ENCODE measurements around the gene MTMR6.
"Not testable (repeated sequence)": the region's sequence is repeated elsewhere in the genome, so short reads cannot be mapped to it uniquely, and the experiment has no call there.

The MTMR6 gene

GRCh38 chr13:25286969-25287961, at the start of gene MTMR6:
TSS of gene MTMR6 (minus strand) at chr13:25287488. CDS start at chr13:25287247, 241 bp downstream.
- DNase-seq (ENCODE audit: low read depth in 2 of 2, low spot score in 1 of 2), result peak; percentile 87 to 94

GRCh38 chr13:25335856-25336255, 48.6 kb upstream of the MTMR6 start:
- DNase-seq (ENCODE audit: low read depth in 2 of 2, low spot score in 1 of 2), result no peak

GRCh38 chr13:25330541-25330940, 43.3 kb upstream of the MTMR6 start:
- no peak for DNase-seq (ENCODE audit: low read depth in 2 of 2, low spot score in 1 of 2)

GRCh38 chr13:25329706-25330105, 42.4 kb upstream of the MTMR6 start:
- DNase-seq (ENCODE audit: low read depth in 2 of 2, low spot score in 1 of 2), result no peak

GRCh38 chr13:25324100-25324499, 36.8 kb upstream of the MTMR6 start:
- no peak for DNase-seq (ENCODE audit: low read depth in 2 of 2, low spot score in 1 of 2)

- no peak for DNase-seq (ENCODE audit: low read depth in 2 of 2, low spot score in 1 of 2)
Observed at GRCh38 chr13:25319771-25320170, 32.5 kb upstream of the MTMR6 start.

GRCh38 chr13:25318946-25319345, 31.7 kb upstream of the MTMR6 start:
- not testable (repeated sequence) for DNase-seq (ENCODE audit: low read depth in 2 of 2, low spot score in 1 of 2)

- DNase-seq (ENCODE audit: low read depth in 2 of 2, low spot score in 1 of 2), result no peak
Observed at GRCh38 chr13:25310891-25311290, 23.6 kb upstream of the MTMR6 start.

- DNase-seq (ENCODE audit: low read depth in 2 of 2, low spot score in 1 of 2), result no peak
Observed at GRCh38 chr13:25306671-25307464, 19.6 kb upstream of the MTMR6 start.

- DNase-seq (ENCODE audit: low read depth in 2 of 2, low spot score in 1 of 2), result no peak
Observed at GRCh38 chr13:25302121-25302520, 14.8 kb upstream of the MTMR6 start.

GRCh38 chr13:25301347-25302113, 14.2 kb upstream of the MTMR6 start, which contains the start of gene NUP58:
TSS of gene NUP58 (plus strand) at chr13:25301625. CDS start at chr13:25301774, 149 bp downstream.
- peak; percentile 82 to 86 for DNase-seq (ENCODE audit: low read depth in 2 of 2, low spot score in 1 of 2)

GRCh38 chr13:25300861-25301346, 13.6 kb upstream of the MTMR6 start:
- no peak for DNase-seq (ENCODE audit: low read depth in 2 of 2, low spot score in 1 of 2)

- DNase-seq (ENCODE audit: low read depth in 2 of 2, low spot score in 1 of 2), result no peak
Observed at GRCh38 chr13:25295701-25296100, 8.4 kb upstream of the MTMR6 start.

- no peak for DNase-seq (ENCODE audit: low read depth in 2 of 2, low spot score in 1 of 2)
Observed at GRCh38 chr13:25295228-25295627, 7.9 kb upstream of the MTMR6 start.

- no peak for DNase-seq (ENCODE audit: low read depth in 2 of 2, low spot score in 1 of 2)
Observed at GRCh38 chr13:25292301-25292700, 5.0 kb upstream of the MTMR6 start.

GRCh38 chr13:25291691-25292090, 4.4 kb upstream of the MTMR6 start:
- DNase-seq (ENCODE audit: low read depth in 2 of 2, low spot score in 1 of 2), result no peak

GRCh38 chr13:25288966-25289365, 1.7 kb upstream of the MTMR6 start:
- DNase-seq (ENCODE audit: low read depth in 2 of 2, low spot score in 1 of 2), result no peak

GRCh38 chr13:25286308-25286968, 850 bp downstream of the MTMR6 start:
- no peak for DNase-seq (ENCODE audit: low read depth in 2 of 2, low spot score in 1 of 2)

- DNase-seq (ENCODE audit: low read depth in 2 of 2, low spot score in 1 of 2), result no peak
Observed at GRCh38 chr13:25281935-25282332, 5.4 kb downstream of the MTMR6 start.

GRCh38 chr13:25281193-25281934, 5.9 kb downstream of the MTMR6 start:
- no peak for DNase-seq (ENCODE audit: low read depth in 2 of 2, low spot score in 1 of 2)

All from stimulated activated CD8-positive, alpha-beta memory T cell treated with anti-CD3 and anti-CD28 coated beads, Interleukin-4, amount 100 ng/mL, for 4 hours (primary cell).